Measurements from ENCODE around the gene RTEL1.
"Not testable (repeated sequence)": the region's sequence is repeated elsewhere in the genome, so short reads cannot be mapped to it uniquely, and the experiment has no call there.

Gene RTEL1

DNA sequence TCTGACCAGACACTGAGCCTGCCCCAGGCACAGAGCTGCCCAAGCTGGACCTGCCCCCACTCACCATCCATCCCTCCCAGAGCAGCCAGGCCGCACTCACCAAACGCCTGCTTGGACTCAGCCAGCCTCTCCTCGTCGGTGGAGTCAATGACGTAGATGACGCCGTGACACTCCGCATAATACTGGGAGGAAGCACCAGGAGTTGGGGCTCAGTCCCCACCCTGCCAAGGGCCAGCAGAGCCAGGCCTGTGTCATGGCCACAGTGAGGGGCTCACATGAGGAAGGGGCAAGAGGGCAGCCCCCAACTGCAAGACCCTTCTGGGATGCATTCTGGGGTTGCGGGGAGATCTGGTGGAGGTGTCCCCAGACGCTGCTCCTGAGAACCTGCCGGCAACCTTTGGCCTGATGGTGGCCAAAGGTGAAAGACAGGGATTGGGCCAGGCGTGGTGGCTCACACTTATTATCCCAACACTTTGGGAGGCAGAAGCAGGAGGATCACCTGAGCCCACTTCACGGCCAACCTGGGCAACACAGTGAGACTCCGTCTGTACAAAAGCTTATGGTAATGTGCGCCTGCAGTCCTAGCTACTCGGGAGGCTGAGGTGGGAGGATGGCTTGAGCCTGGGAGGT lies 44.0 kb downstream of the RTEL1 start:
- no peak for DNase-seq

DNA sequence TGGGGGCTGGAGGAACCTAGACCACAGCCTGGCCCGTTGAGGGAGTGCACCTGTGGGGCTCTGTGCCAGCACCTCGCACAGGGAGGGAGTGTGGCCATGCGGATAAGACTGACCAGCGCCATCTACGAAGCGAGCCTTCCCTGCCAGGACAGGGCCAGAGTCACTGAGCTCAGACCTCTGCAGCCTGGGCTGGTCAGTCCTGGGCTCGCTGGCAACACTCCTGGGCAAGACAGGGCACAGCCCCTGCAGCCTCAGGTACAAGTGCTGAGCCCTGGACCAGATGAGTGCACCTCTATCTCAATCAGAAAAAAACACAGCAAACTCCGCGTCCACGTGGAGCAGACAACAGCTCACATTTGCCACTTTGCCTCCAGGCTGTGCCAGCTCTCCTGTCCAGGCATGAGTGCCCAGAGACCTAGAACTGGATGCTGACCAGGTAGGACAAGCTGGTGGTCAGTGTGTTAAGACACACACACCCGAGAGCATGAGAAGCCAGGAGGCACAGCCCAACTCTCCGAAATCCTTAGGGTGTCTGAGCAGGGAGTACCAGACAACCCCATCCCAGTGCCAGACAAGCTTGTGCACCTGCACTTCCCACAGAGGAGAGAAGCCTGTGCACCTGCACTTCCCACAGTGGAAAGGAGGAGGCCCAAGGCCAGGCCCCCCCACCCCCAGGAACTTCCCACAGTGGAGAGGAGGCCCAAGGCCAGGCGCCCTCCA lies 44.8 kb downstream of the RTEL1 start:
- no peak for DNase-seq

DNA sequence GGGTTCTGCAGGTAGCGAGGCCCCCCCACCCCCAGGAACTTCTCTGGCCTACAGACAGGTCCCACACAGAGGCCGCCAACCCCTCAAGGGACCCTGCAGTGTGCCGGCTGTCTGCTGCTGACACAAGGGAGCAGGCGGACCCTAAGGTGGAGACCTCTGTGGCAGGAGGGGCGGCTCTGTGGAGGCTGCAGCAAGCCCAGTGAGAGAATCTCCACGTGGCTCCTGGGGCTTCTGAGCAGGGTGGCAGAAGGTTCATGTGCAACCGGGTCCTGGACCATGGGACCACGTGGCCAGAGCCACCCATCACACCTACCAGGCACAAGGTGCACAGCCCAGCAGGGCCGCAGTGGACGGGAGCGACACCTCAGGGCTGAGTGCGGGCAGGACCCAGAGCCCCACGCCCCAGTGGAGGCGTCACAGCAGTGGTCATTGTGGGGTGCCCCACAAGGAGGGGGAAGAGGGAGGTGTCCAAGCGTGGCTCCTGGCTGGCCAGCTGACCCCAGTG lies 45.4 kb downstream of the RTEL1 start:
- DNase-seq: no peak

DNA sequence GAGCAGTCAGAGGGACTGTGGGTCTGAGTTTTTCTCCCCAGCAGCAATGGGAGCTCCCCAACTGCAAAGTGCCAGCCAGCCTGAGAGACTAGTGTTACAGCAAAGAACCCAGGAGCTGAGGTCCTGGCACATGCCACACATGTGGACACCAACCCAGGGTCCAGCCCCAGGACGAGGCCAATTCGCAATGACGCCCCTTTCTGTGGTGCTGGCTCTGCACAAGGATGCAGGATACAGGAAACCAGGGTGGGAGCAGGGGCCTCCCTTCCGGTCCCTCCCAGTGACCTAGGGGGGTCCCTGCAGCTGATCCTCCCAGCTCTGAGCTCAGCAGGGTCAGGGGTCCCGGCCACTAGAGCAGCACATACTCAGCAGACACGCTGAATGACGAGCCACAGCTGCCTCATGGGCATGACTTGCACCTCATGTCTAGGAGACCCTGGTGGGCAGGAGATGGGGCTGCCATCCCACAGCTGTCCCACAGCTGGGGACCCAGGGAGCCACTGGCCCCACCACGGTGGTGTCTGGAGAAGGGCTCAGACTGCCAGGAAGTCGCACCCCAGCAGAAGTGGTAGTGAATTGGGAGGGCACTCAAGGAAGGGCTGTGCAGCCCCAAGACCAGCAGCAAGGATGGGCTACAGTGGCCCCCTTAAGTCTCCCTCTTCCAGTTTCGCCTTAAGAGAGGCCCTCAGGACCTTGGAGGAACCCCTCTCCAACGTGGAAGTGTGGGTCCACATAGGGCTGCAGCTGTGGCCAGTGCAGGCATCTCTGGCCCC lies 46.0 kb downstream of the RTEL1 start:
- no peak for DNase-seq

DNA sequence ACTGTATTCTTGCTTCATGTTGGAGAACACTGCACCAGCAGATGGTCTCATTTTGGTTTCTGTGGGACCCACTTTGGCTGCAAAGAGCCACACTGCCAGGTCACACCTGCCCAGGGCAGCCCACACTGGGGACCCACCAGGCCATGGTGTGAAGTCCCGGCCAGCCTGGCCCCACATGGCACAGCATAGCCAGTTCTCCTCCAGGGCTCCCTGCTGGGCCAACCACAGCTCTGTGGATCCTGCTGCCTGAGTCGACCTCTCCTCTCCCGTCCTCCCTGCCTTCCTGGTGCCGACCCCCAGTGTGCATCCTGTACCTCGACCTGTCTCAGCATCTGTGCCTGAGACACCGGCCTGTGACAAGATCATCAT lies 46.6 kb downstream of the RTEL1 start:
- no peak for DNase-seq

DNA sequence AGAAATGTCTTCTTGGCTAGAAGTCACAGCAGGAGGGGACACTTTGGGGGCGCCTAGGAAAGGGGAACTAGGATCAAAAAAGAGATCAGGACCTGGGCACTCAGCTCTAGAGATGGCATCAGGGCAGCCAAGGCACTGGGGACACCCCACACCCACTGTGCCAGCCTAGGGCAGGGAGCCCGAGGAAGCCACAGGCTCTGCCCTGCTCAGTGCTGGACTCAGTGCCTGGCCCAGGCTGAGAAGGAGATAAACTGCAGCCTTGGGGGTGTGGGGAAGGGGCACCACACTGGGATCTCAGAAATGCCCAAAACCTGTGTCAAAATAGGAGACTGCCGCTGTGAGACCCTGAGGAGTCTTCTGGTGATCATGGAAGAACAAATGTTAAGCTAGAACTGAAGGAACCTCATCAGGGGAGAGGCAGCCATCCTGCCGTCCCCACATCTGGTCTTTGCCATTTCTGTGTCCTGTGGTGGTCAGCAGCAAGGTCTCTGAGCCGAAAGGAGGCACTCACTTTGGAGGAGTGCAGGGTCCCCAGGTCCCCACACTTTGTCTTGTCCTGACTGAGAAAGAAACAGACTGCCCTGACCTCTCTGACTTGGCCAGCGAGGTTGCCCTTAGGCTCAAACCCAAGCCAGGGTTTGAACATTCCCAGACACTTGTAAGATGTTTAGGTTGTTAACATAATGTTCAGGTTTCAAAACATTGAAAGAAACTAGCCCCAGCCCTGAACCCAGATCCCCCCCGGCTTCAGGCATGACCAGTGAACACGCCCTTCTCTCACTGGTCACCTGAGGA lies 47.3 kb downstream of the RTEL1 start:
- no peak for DNase-seq

DNA sequence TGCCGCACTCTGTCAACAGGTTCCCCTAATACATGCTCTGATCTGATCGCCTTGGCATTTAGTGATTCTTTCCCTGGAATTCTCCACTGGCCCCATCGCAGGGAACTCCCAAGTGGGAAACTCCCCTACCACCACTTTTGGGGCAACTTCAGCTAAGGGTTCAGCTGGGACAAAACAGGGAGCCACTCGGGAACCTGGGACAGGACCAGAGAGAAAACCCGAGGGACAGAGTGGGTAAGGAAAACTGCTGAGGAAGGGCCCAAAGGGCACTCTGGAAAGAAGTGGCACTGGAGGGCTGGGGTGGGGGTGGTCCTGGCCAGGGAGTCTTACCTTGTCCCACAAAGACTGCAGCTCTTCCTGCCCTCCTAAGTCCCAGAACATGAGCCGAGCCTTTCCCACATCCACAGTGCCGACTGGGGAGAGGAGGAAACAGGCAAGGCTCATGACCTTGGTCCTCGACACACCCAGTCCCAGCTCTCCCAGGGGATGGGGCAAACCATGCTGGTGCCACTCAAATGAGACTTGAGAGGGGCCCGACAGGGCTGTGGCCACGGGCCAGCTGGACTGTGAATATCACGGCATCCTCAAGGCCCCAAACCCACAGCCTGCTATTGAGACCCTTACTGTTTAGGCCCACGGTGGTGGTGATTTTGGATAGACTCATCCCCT lies 48.0 kb downstream of the RTEL1 start:
- DNase-seq: no peak

DNA sequence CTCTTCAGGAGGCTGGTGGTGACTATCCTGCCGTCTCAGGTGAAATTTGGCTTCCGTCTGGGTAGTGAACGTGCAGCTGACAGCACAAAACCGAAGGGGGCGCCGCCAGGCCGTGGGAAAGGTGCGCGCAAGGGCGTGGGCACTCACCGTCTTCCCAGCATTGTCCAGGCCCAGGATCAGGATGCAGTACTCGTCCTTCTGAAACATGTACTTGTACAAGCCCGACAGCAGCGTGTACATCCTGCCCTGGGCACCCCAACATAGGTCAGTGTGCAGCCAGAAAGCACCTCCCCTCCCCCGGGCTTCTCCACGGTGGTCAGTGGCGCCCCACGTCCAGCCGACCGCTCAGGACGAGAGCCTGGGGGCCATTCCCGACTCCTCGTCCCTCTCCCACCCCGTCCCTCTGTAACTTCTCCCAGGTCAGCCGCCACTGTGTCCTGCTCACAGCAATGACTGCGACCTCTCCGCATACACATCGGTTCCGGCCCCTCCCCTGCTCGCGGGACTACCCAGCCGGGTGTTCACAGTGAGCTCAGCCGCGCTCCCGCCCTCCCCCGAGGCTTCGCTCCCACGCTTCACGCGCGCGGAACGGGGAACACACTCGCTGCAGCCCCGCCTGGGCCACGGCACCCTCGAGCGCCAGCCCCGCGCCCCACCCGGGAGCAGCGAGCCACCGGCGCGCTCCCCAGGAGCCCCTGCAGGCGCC lies 48.9 kb downstream of the RTEL1 start:
- DNase-seq: peak; percentile 56

DNA sequence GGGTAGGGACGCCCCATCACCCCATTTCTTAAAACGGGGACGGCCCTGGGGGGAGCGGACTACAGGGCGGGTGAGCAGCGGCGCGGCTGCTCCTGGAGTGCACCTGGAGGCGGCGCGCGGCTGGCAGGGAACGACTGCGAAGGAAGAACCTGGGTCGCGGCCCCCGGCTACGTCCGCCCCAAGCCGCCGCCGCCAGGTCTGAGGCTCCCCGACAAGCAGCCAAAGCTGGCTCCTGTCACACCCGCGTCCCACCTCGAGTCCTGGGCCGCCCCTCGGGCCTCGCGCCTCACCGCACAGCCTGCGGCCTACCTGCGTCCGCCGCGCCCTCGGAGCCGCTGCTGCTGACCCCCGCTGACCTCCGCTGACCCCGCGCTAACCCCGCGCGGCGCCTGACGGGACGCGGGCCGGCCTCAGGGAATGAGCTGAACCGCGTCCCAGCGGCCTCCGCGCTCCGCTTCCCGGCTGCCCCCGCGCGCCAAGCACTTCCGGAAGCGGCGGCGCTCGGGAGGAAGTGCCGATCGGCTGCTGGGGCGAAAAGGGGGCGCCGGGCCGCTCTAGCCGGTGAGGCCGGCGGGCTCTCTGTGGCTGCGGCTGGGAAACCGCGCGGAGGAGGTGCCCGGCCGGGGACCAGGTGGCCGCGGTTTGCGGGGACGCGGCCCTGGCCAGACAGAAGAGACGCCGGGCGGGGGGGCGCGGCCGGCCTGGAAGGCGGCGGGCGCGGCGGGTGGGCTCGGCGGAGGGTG lies 49.6 kb downstream of the RTEL1 start, which contains the start of the genes ARFRP1 and ZGPAT:
ARFRP1 (minus strand) TSS at position 419 of the 743 bp plus-strand sequence. CDS start 885 bp downstream, outside the sequence.
ZGPAT (plus strand) TSS at position 482 of the 743 bp plus-strand sequence. CDS start 542 bp downstream, outside the sequence.
- peak; percentile 69 for DNase-seq

DNA sequence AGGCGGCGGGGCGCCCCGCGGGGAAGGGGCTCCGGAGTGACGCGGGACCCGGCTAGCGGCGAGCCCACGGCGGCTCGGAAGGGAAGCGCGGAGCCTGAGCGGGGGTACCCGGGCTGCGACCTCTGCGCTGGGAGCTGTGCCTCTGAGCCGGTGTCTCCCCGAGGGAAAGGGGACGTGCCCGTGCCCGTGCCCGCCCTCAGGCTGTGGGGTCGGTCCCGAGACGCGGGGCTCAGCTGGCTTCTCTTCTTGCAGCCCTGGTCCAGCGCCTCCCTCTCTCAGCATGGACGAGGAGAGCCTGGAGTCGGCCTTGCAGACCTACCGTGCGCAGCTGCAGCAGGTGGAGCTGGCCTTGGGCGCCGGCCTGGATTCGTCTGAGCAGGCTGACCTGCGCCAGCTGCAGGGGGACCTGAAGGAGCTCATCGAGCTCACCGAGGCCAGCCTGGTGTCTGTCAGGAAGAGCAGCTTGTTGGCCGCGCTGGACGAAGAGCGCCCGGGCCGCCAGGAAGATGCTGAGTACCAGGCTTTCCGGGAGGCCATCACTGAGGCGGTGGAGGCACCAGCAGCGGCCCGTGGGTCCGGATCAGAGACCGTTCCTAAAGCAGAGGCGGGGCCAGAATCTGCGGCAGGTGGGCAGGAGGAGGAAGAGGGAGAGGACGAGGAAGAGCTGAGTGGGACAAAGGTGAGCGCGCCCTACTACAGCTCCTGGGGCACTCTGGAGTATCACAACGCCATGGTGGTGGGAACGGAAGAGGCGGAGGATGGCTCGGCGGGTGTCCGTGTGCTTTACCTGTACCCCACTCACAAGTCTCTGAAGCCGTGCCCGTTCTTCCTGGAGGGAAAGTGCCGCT lies 50.4 kb downstream of the RTEL1 start:
- DNase-seq: no peak

DNA sequence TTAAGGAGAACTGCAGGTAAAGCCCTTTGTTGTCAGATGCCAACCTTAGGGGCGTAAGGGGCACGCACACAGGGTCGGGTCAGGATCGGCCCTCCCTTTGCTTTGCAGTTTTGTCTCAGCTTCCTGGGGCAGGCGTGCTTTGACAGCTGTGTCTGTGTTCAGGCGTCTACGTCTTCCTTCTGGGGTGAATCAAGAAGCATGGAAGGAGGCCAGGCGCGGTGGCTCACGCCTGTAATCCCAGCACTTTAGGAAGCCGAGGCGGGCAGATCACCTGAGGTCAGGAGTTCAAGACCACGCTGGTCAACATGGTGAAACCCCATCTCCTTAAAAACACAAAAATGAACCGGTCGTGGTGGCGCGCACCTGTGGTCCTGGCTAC lies 51.0 kb downstream of the RTEL1 start:
- DNase-seq: no peak

DNA sequence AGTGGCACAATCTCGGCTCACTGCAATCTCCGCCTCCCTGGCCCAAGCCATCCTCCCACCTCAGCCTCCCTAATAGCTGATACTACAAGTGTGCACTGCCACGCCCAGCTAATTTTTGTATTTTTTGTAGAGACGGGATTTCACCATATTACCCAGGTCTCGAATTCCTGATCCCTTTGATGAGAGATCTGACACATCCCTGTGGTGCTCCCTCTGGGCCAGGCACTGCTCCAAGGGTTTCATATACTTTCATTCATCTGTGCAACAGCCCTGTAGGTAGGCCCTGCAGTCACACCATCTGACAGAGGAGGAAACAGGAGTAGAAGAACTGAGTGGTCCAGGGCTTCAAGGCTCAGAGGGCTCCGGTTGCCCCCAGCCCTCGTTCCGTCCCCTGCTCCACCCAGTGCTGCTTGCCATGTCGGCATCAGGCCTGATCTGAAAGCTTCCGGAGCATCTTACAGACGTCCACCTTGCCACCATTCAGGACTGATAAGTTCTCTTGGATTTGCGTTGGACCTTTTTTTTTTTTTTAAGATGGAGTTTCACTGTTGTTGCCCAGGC lies 53.1 kb downstream of the RTEL1 start:
- DNase-seq: no peak

DNA sequence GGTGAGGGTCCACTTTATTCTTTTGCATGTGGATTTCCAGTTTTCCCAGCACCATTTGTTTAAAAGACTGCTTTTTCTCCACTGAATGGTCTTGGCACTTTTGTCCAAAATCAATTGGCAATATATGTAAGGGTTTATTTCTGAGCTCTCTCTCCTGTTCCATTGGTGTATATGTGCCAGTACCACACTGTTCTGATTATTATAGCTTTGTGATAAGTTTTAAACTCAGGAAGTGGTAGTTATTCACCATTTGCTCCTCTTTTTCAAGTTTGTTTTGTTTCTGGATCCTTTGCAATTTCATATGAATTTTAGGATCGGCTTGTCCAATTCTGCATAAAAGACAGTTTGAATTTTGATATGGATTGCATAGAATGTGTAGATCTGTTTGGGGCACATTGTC lies 54.1 kb downstream of the RTEL1 start:
- DNase-seq: no peak

DNA sequence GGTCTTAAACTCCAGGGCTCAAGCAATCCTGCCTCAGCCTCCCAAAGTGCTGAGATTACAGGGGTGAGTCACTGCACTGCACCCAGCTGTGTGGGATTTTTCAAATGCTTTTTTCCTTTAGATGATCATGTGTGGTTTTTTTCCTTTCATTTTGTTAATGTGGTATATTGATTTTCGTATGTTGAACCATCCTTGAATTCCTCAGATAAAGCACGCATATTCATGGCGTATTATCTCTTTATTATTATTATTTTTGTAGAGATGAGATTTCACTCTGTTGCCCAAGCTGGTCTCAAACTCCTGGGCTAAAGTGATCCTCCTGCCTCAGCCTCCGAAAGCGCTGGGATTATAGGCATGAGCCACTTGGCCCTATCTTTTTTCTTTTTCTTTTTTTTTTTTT lies 56.7 kb downstream of the RTEL1 start:
- no peak for DNase-seq

DNA sequence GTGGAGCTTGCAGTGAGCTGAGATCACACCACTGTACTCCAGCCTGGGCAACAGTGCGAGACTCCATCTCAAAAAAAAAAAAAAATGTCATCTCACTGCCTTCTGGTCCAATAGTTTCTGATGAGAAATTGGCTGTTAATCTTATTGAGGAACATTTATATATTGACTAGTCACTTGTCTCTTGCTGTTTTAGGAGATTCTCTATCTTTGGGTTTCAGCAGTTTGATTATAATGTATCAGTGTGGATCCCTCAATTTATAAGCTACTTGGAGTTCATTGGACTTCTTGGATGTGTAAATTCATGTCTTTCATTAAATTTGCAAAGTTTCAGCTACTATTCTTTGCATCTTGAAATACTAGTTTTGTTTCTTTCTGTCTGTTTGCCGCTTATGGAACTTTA lies 60.9 kb downstream of the RTEL1 start:
- no peak for DNase-seq

DNA sequence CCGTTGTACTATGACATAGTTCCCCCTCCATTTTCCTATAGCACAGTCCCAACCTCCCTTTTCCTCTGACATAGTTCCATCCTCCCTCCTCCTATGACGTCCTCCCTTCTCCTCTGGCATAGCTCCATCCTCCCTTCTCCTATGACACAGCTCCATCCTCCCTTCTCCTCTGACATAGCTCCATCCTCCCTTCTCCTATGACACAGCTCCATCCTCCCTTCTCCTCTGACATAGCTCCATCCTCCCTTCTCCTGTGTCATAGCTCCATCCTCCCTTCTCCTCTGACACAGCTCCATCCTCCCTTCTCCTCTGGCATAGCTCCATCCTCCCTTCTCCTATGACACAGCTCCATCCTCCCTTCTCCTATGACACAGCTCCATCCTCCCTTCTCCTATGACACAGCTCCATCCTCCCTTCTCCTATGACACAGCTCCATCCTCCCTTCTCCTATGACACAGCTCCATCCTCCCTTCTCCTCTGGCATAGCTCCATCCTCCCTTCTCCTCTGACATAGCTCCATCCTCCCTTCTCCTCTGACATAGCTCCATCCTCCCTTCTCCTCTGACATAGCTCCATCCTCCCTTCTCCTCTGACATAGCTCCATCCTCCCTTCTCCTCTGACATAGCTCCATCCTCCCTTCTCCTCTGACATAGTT lies 65.0 kb downstream of the RTEL1 start:
- not testable (repeated sequence) for DNase-seq

DNA sequence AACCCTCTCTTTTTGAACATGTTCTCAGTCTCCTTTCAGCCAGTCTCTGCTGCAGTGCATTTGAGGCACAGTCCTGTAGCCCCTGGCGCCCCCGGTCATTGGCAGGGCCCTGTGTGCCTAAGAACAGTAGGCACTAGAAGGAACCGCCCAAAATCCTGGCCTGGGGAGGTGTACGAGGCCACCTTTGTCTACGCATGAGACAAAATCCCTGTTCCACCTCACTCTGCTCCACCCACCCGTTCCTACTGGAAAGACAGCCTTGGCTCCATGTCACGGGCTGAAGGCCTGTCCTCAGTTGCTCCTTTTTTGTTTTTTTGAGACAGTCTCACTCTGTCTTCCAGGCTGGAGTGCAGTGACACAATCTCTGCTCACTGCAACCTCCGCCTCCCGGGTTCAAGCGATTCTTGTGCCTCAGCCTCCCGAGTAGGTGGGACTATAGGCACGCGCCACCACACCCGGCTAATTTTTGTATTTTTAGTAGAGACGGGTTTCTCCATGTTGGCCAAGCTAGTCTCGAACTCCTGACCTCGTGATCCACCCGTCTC lies 72.1 kb downstream of the RTEL1 start:
- not testable (repeated sequence) for DNase-seq

DNA sequence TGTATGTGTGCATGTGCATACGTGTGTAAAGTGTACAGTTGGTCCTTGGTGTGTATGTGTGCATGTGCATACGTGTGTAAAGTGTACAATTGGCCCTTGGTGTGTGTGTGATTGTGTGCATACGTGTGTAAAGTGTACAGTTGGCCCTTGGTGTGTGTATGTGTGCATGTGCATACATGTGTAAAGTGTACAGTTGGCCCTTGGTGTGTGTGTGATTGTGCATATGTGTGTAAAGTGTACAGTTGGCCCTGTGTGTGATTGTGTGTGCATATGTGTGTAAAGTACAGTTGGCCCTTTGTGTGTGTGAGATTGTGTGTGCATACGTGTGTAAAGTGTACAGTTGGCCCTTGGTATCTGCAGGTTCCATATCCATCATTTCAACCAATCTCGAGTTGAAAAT lies 73.3 kb downstream of the RTEL1 start:
- DNase-seq: no peak
